ENCODE data around the gene DENND1B.

The DENND1B gene

DNA sequence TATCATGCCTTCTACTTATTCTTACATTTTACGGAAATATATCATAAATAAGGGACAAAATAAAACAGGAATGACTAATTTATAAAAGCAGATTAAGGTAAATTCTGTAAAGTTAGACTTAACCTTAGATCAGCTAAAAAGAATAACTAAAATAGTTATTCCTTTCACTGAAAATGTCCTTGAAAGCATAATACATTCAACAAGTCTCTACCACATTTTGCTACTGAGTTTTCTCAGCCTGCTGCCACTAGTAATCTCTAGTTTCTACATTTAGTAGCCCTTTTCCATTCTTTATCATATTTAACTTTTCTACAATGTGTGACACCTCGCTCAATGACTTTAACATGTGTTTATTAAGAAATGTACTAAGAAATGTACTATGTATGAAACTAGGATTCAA lies 89.0 kb downstream of the DENND1B start:
- DNase-seq (ENCODE audit: low read depth): no peak

DNA sequence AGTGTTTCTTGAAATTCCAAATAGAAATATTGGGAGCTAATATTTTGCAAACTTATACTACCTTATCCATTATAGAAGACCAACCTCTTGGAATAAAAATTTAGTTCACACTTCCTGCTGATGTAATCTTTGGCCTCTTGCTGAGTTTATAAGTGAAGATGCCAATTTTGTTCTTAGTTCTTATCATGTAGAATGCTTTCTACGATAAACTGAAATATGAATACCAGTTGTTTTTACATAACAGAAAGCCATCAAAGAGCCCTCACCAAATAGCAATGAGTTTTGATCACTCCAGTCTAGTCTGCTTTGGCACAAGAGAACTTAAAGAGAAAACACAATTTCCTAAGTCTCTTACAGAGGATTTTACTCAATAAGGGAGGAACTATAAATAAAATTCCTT lies 89.5 kb downstream of the DENND1B start:
- DNase-seq (ENCODE audit: low read depth): no peak

DNA sequence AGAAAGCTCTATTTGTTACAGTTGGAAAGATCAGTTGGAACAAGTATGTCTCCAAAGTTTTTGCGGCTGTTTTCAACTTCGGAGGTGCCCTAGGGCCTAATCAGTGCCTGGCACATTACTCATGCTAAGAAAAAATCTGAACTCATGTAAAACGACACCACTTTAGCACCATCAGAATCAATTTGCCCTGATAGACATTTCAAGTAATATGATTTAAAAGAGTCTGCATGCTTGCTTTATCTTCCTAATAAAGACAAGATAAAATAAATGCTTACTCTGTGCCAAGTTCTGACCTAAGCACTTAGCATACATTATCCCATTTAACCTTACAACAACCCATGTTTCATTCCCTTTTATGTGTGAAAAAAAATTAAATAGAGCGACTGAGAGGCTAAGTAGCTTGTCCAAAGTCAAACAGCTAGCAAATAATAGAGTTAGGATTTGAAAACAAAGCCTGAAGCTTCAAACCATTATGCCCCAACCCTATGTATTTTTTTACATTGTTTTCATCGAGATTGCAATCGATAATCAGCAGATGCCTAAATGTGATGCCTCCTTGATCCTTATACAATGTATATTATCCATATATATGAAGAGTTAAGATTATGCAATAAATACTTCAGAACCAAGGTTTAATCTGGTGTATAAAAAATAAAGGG lies 91.3 kb downstream of the DENND1B start:
- no peak for DNase-seq (ENCODE audit: low read depth)

DNA sequence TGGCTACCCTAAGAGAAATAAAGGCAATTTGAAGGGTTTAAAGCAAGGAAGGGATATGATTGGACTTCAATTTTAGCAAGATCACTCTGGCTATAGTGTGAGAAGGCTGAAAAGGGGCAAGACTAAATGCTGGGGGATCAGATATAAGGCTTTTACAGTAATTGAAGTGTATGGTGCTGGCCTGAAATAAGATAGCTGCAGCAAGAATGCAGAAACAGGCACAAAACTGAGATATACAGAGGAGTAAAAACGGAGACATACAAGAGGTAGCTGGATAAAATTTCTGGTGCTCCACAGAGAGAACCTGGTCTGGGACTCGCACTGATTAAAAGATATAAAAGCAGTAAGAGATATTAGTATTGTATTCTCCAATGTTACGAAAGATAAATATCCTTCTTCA lies 92.0 kb downstream of the DENND1B start:
- DNase-seq (ENCODE audit: low read depth): no peak

DNA sequence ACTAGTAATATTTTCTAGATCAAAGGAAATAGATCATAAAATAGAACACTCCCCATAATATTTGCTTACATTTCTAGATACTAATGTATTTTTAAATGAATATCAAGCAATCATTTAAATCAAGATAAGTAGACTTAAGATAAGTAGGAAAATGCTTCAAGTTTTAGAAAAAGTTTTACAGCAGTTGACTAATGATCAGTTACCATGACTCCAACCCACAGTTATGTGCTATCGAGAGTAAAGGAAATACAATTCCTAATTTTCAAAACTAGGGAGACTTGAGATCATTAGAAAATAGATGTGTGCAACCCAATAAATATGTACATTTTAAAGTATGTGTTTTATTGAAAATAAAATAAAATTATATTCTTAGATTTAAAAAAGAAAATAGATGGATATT lies 95.0 kb downstream of the DENND1B start:
- DNase-seq (ENCODE audit: low read depth): no peak

DNA sequence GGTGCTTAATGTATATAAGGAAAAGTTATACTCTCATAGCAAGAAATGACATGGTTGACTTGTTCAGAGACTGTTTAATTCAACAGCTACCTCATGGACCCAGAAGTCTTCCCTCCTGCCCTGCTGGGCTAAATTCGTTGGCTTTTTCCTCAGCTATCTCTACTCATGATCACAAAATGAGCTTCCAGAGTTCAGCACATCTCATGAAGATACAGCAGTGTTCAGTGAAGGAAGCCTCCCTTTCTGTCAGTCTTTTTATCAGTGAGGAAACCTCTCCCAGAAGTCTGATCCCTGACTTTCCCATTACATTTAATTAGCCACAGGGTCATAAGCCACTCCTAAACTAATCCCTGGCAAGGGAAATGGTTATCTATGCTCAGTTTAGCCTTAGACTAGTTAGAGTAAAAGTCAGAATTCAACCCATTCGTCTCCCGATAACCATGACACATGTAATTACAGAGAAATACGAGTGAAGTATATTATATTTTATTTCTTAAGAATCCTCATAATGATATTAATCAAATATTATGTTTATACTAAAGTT lies 97.5 kb downstream of the DENND1B start:
- DNase-seq (ENCODE audit: low read depth): no peak

DNA sequence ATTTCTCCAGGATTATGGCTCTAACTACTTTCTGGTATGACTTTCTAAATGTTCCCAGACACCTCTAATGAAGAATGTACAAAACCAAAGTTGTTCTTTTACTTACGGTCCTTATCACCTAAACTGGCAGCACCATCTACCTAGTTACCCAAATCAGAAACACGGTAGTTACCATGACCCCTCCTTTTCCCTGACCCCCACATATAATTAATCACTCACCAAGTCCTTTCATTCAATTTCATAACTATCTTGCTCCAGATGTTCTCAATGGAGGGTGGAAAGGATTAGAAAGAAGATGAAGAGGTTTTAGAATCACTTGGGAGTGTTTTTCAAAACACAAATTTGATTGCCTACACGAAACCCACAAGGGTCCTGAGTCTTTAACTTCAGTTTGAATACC lies 98.0 kb downstream of the DENND1B start:
- DNase-seq (ENCODE audit: low read depth): no peak

DNA sequence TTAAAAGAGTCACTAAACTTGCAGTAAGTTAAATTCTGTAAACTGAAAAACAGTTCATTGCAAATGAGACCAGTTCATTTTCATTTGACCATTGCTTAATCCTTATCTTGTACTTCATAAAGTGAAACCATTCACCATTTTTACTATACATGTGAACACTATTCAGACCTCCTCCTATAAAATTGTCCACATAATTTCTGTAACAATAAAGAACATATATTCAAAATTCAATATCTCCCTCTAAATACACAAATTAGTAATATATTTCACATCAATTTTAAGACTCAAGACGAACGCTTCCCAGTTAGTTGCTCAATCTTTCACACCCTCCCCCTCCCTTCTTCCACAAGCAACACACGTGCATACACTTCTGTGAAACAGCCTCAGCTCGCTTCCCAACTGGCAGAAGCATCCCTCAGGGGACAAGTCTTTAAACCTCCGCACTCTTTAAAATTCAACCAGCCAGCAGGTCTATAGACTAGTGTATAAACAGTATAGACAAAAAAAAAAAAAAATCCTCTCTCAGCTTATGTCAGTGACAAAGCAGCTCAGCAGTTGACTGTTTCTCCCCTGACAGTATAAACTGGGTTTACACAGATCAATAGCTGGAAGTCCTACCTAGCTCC lies 99.6 kb downstream of the DENND1B start:
- no peak for DNase-seq (ENCODE audit: low read depth)

DNA sequence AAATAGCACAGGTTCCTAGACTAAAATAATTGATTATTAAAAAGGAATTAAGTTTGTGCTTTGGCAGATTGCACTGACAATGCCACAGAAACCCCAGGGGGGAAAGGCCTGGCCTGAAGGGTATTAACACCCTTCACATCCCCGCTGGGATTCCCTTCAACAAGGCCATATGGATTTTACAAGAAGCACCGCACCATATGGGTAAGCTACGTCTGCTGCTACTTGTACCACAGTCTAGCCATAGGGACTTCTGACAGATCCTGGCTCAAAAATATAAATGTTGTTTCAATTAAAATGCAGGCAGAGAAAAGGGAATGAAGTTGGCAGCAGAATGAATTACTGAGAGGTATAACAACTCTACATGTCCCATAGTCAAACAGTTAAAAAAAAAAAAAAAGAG lies 101.0 kb downstream of the DENND1B start:
- no peak for DNase-seq (ENCODE audit: low read depth)

DNA sequence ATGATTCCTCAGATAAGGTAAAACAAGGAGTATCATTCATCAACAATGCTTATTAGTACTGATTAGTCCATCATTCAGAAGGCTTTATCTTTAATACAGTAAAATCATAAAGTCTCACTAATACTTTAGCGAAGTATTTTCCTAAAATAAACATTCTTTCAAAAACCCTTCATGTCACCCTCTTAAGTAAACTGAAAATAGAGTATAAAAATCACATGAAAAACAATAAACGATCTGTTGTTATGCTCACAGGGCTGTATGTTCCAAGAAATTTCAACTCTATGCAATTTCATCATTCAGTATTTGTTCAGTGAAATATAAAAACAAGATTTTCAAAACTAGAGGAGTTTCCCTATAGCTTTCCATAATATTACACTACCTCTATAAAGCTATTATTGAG lies 102.0 kb downstream of the DENND1B start:
- no peak for DNase-seq (ENCODE audit: low read depth)

DNA sequence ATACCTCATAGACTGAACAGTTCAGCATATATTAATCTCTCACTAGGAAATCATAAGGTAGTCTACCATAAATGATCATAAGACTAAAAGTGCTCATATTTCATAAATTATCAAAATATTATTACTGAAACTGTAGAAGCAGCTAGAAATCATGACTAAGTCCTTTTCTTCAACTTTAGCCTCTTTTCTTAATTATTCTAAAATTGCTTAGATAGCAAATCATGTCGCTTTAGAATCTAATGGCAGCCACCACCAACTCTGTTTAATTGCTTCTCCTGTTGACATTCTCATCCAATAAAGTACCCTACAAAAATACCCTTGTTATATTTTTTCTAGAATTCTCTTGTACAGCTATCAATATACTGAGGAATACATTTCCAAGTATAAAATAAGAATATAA lies 102.9 kb downstream of the DENND1B start:
- no peak for DNase-seq (ENCODE audit: low read depth)

DNA sequence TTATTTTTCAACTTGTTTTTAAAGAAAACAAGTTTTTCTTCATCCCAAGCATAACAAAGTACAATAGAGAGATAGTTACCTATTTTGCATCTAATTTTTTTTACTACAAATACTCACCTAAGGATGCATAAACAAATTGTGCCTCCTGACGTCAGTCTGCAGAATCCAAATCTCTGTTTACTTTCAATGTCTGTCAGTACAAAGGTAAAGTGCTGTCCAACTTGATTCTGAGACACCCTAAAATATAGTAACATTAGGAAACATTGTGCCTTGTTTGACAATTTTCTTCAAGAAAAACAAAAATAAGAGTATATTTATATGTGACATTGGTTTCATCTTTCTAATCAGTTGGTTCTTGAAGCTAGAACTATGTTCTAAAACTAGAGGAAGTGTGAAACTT lies 103.4 kb downstream of the DENND1B start:
- DNase-seq (ENCODE audit: low read depth): no peak

DNA sequence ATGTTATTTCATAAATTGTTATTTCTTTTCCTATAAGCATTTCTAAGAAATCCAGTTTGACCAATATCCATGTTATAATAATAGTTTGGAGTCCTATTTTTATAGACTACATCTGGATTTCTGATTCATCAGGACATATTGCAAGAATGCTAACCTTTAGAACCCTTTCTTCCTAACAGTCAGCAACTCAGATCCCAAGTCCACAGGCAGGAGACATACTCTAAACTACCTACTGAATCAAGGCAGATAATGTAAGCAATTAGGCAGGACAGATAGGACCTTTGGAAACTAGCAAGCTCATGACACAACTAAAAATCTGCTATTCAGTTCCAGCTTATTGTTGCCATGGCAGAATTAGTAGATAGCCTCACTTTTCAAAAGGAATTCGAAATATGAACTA lies 104.1 kb downstream of the DENND1B start:
- DNase-seq (ENCODE audit: low read depth): no peak

DNA sequence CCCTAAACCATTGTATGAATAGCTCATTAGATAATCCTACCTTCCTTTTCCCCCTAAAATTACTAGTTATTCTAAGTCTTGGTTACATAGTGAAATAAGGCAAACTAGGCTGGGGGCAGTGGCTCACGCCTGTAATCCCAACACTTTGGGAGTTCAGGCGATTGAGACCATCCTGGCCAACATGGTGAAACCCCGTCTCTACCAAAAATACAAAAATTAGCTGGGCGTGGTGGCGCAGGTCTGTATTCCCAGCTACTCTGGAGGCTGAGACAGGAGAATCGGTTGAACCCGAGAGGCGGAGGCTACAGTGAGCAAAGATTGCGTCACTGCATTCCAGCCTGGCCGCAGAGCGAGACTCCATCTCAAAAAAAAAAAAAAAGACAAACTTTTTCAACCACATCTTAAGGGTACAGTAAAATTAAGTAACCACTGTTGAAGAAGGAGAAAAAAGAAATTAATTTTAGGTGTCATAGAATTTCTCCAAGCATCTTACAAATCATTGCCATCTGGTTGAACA lies 108.5 kb downstream of the DENND1B start:
- DNase-seq (ENCODE audit: low read depth): no peak

DNA sequence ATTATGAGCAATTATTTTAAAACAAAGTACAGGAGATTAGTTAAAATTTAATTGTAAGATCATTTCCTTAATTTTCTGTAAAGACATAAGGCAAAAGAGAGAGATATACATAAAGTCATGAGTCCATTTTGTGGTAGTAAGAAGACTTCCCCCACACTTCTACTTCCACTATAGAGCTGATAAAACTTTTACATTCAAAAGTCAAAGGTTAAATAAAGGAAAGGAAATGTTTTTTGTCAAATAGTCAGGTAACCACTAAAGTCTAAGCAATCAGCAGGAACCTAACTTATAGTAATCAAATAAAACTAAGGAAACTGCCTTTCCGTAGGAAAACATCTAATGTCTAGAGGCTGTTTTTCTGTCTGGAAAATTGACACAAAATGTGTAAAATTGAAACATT lies 110.9 kb downstream of the DENND1B start:
- DNase-seq (ENCODE audit: low read depth): no peak

DNA sequence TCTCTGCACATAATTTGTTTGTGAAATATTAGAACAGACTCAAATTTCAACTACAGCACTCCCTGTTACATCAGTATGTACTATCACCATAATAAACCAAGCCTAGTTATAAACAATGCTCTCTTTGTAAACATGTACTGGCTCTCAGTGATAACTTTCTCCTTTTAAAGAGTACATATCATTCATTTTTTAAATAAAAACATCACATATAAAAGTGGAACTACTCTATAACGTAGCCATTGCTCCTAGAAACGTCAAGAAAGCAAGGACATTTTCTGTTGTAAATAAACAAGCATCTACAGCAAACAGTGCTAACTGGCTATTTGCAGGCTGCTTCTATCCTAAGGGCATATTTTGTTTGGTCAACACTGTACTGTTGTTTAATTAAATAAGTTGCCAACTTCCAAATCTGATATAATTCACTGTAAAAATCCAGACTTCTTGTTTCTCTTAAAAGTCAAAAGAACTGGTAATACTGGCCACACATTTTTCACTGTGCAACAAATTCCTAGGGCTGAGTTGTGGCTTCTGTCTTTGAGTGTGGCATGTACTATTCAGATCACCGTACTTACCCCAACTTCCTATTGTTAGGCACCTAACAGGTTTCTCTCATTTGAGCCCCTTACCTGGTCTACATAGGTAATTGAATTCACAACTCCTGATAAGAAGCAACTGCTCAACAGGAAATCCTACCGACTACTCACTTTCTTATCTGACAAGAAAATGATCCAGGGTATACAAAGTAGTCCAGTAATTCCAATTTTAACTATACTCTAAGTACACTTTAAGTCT lies 111.9 kb downstream of the DENND1B start:
- DNase-seq (ENCODE audit: low read depth): no peak

DNA sequence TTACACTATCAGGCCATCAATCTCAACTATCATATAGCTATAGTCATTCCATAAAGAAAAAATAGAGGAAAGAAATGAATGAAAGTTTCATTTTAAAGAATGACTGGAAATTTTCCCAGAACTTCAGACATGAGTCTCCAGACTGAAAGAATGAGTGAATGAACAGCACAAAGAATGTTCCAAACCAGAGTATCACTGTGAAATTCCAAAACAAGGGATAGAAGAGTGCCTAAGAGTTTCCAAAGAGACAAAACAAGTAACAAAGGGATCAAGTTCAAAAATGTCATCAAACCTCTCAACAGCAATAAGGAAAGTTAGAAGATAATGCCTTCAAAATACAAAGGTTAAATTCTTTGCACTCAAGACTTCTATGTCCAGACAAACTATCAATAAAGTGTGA lies 114.9 kb downstream of the DENND1B start:
- DNase-seq (ENCODE audit: low read depth): no peak

DNA sequence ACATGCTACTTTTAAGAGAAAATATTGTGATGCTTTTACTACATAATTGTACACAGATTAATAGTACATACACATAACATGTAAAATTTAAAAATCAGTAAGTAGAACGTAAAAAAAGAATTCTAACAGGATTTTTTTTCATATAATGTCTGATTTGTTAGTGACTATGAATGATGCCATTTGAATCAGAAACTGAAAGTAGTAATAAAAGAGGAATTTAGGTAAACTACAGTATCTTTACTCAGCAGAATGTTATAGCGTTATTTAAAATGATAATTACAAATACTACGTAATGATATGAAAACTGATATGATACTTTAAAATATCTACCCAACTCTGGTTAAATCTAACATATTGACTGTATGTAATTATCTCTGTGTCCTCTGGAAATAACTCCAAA lies 116.1 kb downstream of the DENND1B start:
- no peak for DNase-seq (ENCODE audit: low read depth)

DNA sequence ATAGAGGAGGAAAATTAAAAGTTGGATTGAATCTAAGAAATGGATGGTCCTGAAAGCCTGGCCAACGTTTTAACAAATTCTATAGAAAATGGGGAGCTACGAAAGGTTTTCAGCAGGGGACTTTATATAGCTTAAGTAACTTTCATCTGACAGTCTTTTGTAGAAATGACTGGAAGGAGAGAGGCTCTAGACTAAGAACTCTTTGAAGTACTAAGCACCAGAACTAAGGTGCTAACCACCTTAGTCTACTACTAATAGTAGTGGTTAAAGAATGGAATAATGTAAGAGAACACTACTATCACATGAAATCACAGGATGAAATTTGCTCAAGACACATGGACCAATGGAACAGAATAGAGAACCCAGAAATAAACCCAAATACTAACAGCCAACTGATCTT lies 126.1 kb downstream of the DENND1B start:
- no peak for DNase-seq (ENCODE audit: low read depth)

DNA sequence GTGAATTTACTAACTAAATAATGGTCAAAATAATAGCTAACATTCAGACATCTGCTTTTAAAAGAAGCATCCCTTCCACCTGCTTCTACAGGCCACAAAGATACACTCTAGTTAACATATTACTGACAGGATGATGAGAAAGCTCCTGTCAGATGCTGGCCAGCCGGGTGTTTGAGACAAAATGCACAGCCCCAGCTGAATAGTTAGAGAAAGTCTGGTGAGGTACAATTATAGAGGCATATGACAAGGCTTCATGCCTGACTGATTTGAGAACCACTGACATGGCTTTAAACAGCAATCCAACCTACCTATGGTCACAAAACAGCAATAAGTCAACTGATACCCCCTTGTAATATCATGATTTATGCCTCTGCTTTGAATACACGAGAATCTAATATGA lies 137.0 kb downstream of the DENND1B start:
- no peak for DNase-seq (ENCODE audit: low read depth)

DNA sequence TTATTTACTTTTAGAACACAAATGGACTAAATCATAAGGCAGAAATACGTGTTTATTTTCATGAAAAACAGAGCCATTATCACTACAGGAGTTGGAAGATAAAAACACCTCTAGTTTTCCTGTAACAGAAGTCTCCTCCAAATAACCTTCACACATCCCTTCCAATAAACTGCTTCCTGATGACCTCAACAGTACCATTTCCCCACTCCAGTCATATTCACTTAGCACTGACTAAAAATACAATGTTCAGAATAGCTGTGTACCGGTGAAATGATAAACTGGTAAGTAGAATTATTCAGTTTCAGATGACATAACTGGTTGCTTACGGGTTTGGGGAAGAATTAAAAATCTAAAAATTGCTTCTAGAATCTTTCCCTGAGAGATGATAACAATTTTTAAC lies 137.9 kb downstream of the DENND1B start:
- DNase-seq (ENCODE audit: low read depth): no peak

DNA sequence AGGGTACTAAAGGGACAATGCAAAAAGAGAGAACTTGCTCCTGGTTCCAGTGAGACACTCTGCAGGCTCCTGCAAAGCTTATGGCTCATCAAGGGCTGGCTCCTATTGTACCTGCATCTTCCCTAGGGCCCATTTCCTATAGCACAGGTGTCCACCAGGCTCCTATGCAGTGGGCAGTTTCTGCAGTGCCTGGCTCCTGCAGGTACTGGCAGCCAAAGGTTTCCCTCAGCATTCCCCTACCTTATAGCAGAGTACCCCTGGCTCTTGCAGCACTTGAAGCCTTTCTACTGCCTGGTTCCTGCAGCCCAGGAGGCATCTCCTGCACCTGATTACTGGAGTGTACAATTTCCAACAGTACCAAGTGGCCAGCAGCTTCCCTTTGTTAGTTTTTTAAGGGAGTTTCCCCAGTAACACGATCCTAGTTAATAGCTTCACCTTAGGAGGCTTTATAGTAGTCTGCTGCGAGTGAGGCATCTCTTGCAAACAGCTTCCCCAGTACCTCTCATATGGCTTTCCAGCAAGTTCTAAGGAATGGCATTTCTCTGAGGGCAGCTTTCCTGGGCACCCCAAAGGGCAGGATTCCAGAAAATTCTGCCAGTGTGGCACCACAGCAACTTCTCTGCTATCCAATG lies 141.7 kb downstream of the DENND1B start:
- no peak for DNase-seq (ENCODE audit: low read depth)

Data from T follicular helper cell (primary cell).